IMR-90 (cell line): Measurements from ENCODE around the gene RPS16.

Experiments
- BHLHE40 ChIP-seq: fragments of 150-350 bp; IDR thresholded peaks from 2 replicates; pipeline ENCODE4 v1.6.1; 2016; ENCODE audit warnings: mild to moderate bottlenecking, low read depth, low read length
- CTCF ChIP-seq: conservative IDR thresholded peaks from 2 replicates; pipeline ENCODE4 v1.5.1; 2012; ENCODE audit warnings: mild to moderate bottlenecking, low read depth, low read length, improper control_type of control experiment
- ELK1 ChIP-seq: fragments of 150-350 bp; IDR thresholded peaks from 2 replicates; pipeline ENCODE4 v1.6.1; 2016; ENCODE audit warnings: low read depth, mild to moderate bottlenecking, low read length, moderate library complexity, borderline replicate concordance
- MAFK ChIP-seq: IDR thresholded peaks from 2 replicates; pipeline ENCODE4 v1.6.1; 2012; ENCODE audit warnings: low read depth, low read length, improper control_type of control experiment
- MAZ ChIP-seq: IDR thresholded peaks from 2 replicates; pipeline ENCODE4 v1.6.1; 2012; ENCODE audit warnings: low read depth, mild to moderate bottlenecking, low read length, improper control_type of control experiment, moderate library complexity, borderline replicate concordance
- MXI1 ChIP-seq: IDR thresholded peaks from 2 replicates; pipeline ENCODE4 v1.6.1; 2012; ENCODE audit warnings: low read depth, mild to moderate bottlenecking, low read length, moderate library complexity, borderline replicate concordance
- POLR2A ChIP-seq: IDR thresholded peaks from 2 replicates; pipeline ENCODE4 v1.6.1; 2012; ENCODE audit warnings: mild to moderate bottlenecking, low read depth, low read length
- RAD21 ChIP-seq: IDR thresholded peaks from 2 replicates; pipeline ENCODE4 v1.6.1; 2012; ENCODE audit warnings: low read length, improper control_type of control experiment
- RCOR1 ChIP-seq: IDR thresholded peaks from 2 replicates; pipeline ENCODE4 v1.6.1; 2012; ENCODE audit warnings: mild to moderate bottlenecking, low read length, improper control_type of control experiment; ENCODE audit not compliant: insufficient replicate concordance
- RFX5 ChIP-seq: IDR thresholded peaks from 2 replicates; pipeline ENCODE4 v1.8.0; 2012; ENCODE audit warnings: low read depth, mild to moderate bottlenecking, low read length, moderate library complexity
- SMC3 ChIP-seq: fragments of 150-350 bp; IDR thresholded peaks from 2 replicates; pipeline ENCODE4 v1.6.1; 2016; ENCODE audit warnings: low read depth, mild to moderate bottlenecking, antibody characterized with exemption, low read length, moderate library complexity
- USF2 ChIP-seq: fragments of 150-350 bp; IDR thresholded peaks from 2 replicates; pipeline ENCODE4 v1.6.1; 2017; ENCODE audit warnings: mild to moderate bottlenecking, antibody characterized with exemption, low read length, low read depth

- TF ChIP-seq RAD21 (peak; percentile 96), CTCF (peak; percentile 96), MAFK (no peak), RFX5 (no peak), MAZ (peak; percentile 76), POLR2A (peak; percentile 66), SMC3 (peak; percentile 94), BHLHE40 (no peak), USF2 (no peak), ELK1 (no peak), RCOR1 (no peak), MXI1 (no peak)
Observed at GRCh38 chr19:39397360-39398296, 38.1 kb downstream of the RPS16 start.
